HepG2 (cell line): ENCODE data around the gene NRP1. TPM values are rescaled to one million over a fixed set of nuclear protein-coding genes. Genes with fewer than 3 reads are reported as not detected.

Source experiments
- ATAC-seq: fragments of 200-7000 bp; cut with Tn5 transposase; 3 replicates; pipeline ENCODE4 v1.9.1; 2020; ENCODE audit warnings: mild to moderate bottlenecking, moderate library complexity
- BruUV-seq: library from RNA; stranded (reverse); fragments of 400-500 nt; replicated peaks from 2 replicates; lab custom pipeline; 2021; lab: Mats Ljungman, UMichigan
- CTCF ChIA-PET: fragments of 300-600 bp; formaldehyde crosslinking; extraction: SDS; loops from one replicate; lab custom pipeline; 2021; ENCODE audit warnings: low total read pairs, inconsistent platforms, low intra/inter-chr PET ratio; lab: Yijun Ruan, JAX
- POLR2A ChIA-PET: fragments of 350-600 bp; sonication (Branson Sonifier 250); formaldehyde crosslinking; loops from one replicate; lab custom pipeline; 2020; ENCODE audit warnings: antibody characterized with exemption, inconsistent platforms; lab: Yijun Ruan, JAX
- DNase-seq: peaks from one replicate; pipeline ENCODE4 v3.0.0-alpha.2; 2015; ENCODE audit warnings: low spot score
- FAIRE-seq: peaks from 3 replicates; lab custom pipeline; 2011; peaks lifted over from hg19 to GRCh38; lab: Jason Lieb, UNC
- H2AFZ ChIP-seq: one replicate; pipeline ENCODE4 v1.6.1; 2011; ENCODE audit warnings: low read length, inconsistent platforms
- H3K27ac ChIP-seq: fragments of 300-600 bp; 3 replicates; pipeline ENCODE4 v1.8.0; 2011; ENCODE audit warnings: mixed run types, mild to moderate bottlenecking, mixed read lengths, low read length, inconsistent platforms; ENCODE audit not compliant: insufficient read depth; ENCODE audit errors: extremely low read length
- H3K27me3 ChIP-seq, 2 experiments: fragments of 200-600 bp in 1 of 2; 2 replicates in 1 of 2; 3 replicates in 1 of 2; pipeline versions ENCODE4 v1.6.0 to v1.8.0; 2011; ENCODE audit warnings: low read length in 2 of 2, mild to moderate bottlenecking in 2 of 2, moderate library complexity in 2 of 2, inconsistent platforms in 1 of 2; ENCODE audit not compliant: insufficient read depth in 2 of 2, control insufficient read depth in 1 of 2
- H3K36me3 ChIP-seq, 2 experiments: fragments of 200-600 bp in 1 of 2; replicated peaks in 1 of 2; 2 replicates in 1 of 2; 3 replicates in 1 of 2; pipeline versions ENCODE4 v1.5.1 to v1.8.0; 2011; ENCODE audit warnings: low read length in 2 of 2, inconsistent platforms in 1 of 2; ENCODE audit not compliant: insufficient read depth in 2 of 2, control insufficient read depth in 1 of 2
- H3K4me1 ChIP-seq: 2 replicates; pipeline ENCODE4 v1.5.1; 2012; ENCODE audit warnings: low read length, inconsistent platforms; ENCODE audit not compliant: insufficient read depth
- H3K4me2 ChIP-seq: 2 replicates; pipeline ENCODE4 v1.6.0; 2011; ENCODE audit warnings: low read depth, low read length, inconsistent platforms
- H3K4me3 ChIP-seq, 3 experiments: fragments of 200-600 bp in 1 of 3; sonication (generic), shearing (Covaris generic) in 1 of 3; replicated peaks in 1 of 3; 2 replicates each; pipeline ENCODE4 v1.5.1; 2011 to 2016; ENCODE audit warnings: low read length in 3 of 3, inconsistent platforms in 2 of 3, low read depth in 2 of 3, mild to moderate bottlenecking in 2 of 3, control low read depth in 1 of 3, mixed read lengths in 1 of 3; ENCODE audit not compliant: insufficient read depth in 1 of 3
- H3K79me2 ChIP-seq: one replicate; pipeline ENCODE4 v1.6.1; 2011; ENCODE audit warnings: low read length, inconsistent platforms; ENCODE audit not compliant: insufficient read depth
- H3K9ac ChIP-seq: 2 replicates; pipeline ENCODE4 v1.6.0; 2011; ENCODE audit warnings: mild to moderate bottlenecking, low read depth, low read length, inconsistent platforms; ENCODE audit not compliant: insufficient read depth
- H3K9me3 ChIP-seq: 2 replicates; pipeline ENCODE4 v1.5.1; 2012; ENCODE audit warnings: mild to moderate bottlenecking, low read length
- H4K20me1 ChIP-seq: 2 replicates; pipeline ENCODE4 v1.6.0; 2011; ENCODE audit warnings: inconsistent platforms, mild to moderate bottlenecking, low read length, moderate library complexity; ENCODE audit not compliant: insufficient read depth
- AHR ChIP-seq: IDR thresholded peaks from 2 replicates; pipeline ENCODE4 v1.6.1; 2018; ENCODE audit warnings: missing genetic modification reagents, missing compliant biosample characterization
- MTA1 ChIP-seq: sonication (generic); formaldehyde crosslinking; IDR thresholded peaks from 2 replicates; pipeline ENCODE4 v1.4.0; 2020; ENCODE audit warnings: missing genetic modification reagents, mild to moderate bottlenecking, borderline replicate concordance
- PLRG1 ChIP-seq: fragments of 450-650 bp; conservative IDR thresholded peaks from 2 replicates; pipeline ENCODE4 v1.6.1; 2016
- ZNF121 ChIP-seq: sonication (generic); formaldehyde crosslinking; IDR thresholded peaks from 2 replicates; pipeline ENCODE4 v1.5.0; 2020; ENCODE audit warnings: mild to moderate bottlenecking, missing genetic modification reagents
- ZNF44 ChIP-seq: sonication (generic); formaldehyde crosslinking; IDR thresholded peaks from 2 replicates; pipeline ENCODE4 v1.5.1; 2020; ENCODE audit warnings: mild to moderate bottlenecking, missing genetic modification reagents
- WGBS: methylation state at CpG from one replicate; pipeline ENCODE4 v1.1.6; 2017; ENCODE audit warnings: low lambda C conversion rate; 5-methylcytosine and 5-hydroxymethylcytosine counted together
- in situ Hi-C: cut with HindIII; loops from 2 replicates; pipeline ENCODE4 v1.10.0; 2017; ENCODE audit warnings: low pct_unique_long_range_greater_than_20kb; ENCODE audit not compliant: extremely low pct_ligation_motif_present
- intact Hi-C: fragments of 100-400 bp; cut with micrococcal nuclease; formaldehyde crosslinking; loops from one replicate; pipeline ENCODE4 v1.10.0; 2022; ENCODE audit not compliant: unreplicated experiment
- polyA plus RNA-seq, 8 experiments: library from polyadenylated mRNA; depleted of rRNA in 3 of 8; stranded (reverse) in 7 of 8; unstranded in 1 of 8; fragments of >200 nt; fragmentation: Illumina TruSeq in 4 of 8; extraction: Trizol in 4 of 8; gene quantifications; 2 replicates each; pipeline versions ENCODE4 v1.2.1 to v1.2.3, GENCODE V29; 2011 to 2016; ENCODE audit warnings: low read depth in 4 of 8, missing spikeins in 1 of 8, mixed read lengths in 1 of 8; ENCODE audit not compliant: insufficient read depth in 1 of 8
- total RNA-seq, 5 experiments: library from RNA; depleted of rRNA; stranded (reverse); fragments of >200 nt; fragmentation: Illumina TruSeq; extraction: Trizol; gene quantifications; 2 replicates each; pipeline ENCODE4 v1.2.3, GENCODE V29; 2016; ENCODE audit warnings: low read depth in 1 of 5
- TF ChIP-seq, protein P1 (sequence below): sonication (generic); formaldehyde crosslinking; IDR thresholded peaks from 2 replicates; pipeline ENCODE4 v1.5.0; 2020; ENCODE audit warnings: mild to moderate bottlenecking, missing genetic modification reagents
- TF ChIP-seq, protein P2 (sequence below): sonication (generic); formaldehyde crosslinking; IDR thresholded peaks from 2 replicates; pipeline ENCODE4 v1.5.0; 2020; ENCODE audit warnings: missing genetic modification reagents

The NRP1 gene
- total and polyA plus RNA-seq, 2 of the 13 experiments (the other 11 are each of a cell fraction or from before 2014, with no cell fraction given): 5.3 to 5.8 TPM

DNA sequence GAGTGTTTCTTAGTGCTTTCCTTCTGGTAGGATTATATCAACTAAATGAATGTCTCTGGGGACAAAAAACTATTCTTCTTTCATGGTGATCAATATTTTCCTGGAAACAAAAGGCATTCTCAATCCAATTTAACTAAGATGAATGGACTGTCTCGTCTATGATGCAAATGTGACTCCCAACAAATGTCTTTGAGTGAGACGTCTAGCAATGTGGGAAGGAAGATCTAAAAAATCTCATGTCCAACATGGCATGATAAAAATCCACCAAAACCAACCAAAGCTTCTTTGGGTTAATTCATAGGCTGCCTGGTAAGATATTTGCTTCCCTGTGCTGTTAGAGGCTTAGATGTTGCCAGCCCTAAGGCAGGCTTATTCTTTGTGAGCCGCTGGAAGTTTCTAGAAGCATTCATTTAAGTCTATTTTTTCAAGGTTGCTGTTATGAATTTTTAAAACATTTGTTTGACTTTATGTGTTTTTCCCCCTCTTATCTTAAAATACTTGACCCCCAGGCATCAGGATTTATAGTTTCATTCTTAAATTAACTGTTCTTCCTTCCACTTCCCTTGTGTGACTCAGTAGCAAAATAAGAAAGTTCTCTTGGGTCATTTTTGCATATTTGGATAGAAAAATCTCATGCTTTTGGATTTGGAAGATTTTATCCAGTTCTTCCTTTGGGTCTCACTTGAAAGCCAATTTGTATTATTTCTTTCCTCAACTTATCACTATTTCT, 156.3 kb downstream of the NRP1 start:
- CTCF ChIA-PET: no interaction called here

More for the DNA sequence above, 156.3 kb downstream of the NRP1 start:
- TF ChIP-seq, protein P1, sequence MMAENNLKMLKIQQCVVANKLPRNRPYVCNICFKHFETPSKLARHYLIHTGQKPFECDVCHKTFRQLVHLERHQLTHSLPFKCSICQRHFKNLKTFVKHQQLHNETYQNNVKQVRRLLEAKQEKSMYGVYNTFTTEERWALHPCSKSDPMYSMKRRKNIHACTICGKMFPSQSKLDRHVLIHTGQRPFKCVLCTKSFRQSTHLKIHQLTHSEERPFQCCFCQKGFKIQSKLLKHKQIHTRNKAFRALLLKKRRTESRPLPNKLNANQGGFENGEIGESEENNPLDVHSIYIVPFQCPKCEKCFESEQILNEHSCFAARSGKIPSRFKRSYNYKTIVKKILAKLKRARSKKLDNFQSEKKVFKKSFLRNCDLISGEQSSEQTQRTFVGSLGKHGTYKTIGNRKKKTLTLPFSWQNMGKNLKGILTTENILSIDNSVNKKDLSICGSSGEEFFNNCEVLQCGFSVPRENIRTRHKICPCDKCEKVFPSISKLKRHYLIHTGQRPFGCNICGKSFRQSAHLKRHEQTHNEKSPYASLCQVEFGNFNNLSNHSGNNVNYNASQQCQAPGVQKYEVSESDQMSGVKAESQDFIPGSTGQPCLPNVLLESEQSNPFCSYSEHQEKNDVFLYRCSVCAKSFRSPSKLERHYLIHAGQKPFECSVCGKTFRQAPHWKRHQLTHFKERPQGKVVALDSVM (CRISPR knock-in tag): no peak
- TF ChIP-seq ZNF121 (CRISPR knock-in tag): no peak
- TF ChIP-seq ZNF44 (CRISPR knock-in tag): no peak
- no peak for TF ChIP-seq MTA1 (CRISPR knock-in tag)
- no peak for TF ChIP-seq AHR (CRISPR knock-in tag)
- TF ChIP-seq, protein P2, sequence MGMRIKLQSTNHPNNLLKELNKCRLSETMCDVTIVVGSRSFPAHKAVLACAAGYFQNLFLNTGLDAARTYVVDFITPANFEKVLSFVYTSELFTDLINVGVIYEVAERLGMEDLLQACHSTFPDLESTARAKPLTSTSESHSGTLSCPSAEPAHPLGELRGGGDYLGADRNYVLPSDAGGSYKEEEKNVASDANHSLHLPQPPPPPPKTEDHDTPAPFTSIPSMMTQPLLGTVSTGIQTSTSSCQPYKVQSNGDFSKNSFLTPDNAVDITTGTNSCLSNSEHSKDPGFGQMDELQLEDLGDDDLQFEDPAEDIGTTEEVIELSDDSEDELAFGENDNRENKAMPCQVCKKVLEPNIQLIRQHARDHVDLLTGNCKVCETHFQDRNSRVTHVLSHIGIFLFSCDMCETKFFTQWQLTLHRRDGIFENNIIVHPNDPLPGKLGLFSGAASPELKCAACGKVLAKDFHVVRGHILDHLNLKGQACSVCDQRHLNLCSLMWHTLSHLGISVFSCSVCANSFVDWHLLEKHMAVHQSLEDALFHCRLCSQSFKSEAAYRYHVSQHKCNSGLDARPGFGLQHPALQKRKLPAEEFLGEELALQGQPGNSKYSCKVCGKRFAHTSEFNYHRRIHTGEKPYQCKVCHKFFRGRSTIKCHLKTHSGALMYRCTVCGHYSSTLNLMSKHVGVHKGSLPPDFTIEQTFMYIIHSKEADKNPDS (CRISPR knock-in tag): no peak
- no peak for TF ChIP-seq PLRG1
- WGBS: 93% methylated on average over 3 of the region's 3 CpGs
- DNase-seq: no peak
- BruUV-seq: no TSS peak
- Histone ChIP-seq H3K36me3 (no peaks in the 10 kb centered on the region), H3K4me3 (no peak overlapping the region), H3K9ac (no peak overlapping the region), H3K9me3 (no peaks in the 10 kb centered on the region), H3K4me1 (peaks cover 14% of the 10 kb centered on the region), H3K4me2 (no peak overlapping the region), H3K27me3 (no peaks in the 10 kb centered on the region), H4K20me1 (no peaks in the 10 kb centered on the region), H3K79me2 (no peaks in the 10 kb centered on the region), H3K27ac (no peak overlapping the region), H2AFZ (no peak overlapping the region)
- intact Hi-C loops: no loop called here
- in situ Hi-C loops: no loop called here
- POLR2A ChIA-PET: no interaction called here
- no peak for ATAC-seq
- FAIRE-seq: no peak
